DOHH2 (cell line): ENCODE results near the gene MTARC2.

Experiments
- EZH2phosphoT487 ChIP-seq: fragments of 200-600 bp; sonication (generic); IDR thresholded peaks from 2 replicates; pipeline ENCODE4 v1.6.1; 2017; ENCODE audit warnings: borderline replicate concordance, mild to moderate bottlenecking, antibody characterized with exemption, low read length, moderate library complexity, mixed read lengths
- TF ChIP-seq, protein P1 (sequence below): fragments of 200-600 bp; sonication (generic); IDR thresholded peaks from one replicate; pipeline ENCODE4 v1.5.1; 2014; ENCODE audit warnings: antibody characterized with exemption, mild to moderate bottlenecking, low read depth, low read length; ENCODE audit not compliant: poor library complexity, severe bottlenecking

- TF ChIP-seq, protein P1, sequence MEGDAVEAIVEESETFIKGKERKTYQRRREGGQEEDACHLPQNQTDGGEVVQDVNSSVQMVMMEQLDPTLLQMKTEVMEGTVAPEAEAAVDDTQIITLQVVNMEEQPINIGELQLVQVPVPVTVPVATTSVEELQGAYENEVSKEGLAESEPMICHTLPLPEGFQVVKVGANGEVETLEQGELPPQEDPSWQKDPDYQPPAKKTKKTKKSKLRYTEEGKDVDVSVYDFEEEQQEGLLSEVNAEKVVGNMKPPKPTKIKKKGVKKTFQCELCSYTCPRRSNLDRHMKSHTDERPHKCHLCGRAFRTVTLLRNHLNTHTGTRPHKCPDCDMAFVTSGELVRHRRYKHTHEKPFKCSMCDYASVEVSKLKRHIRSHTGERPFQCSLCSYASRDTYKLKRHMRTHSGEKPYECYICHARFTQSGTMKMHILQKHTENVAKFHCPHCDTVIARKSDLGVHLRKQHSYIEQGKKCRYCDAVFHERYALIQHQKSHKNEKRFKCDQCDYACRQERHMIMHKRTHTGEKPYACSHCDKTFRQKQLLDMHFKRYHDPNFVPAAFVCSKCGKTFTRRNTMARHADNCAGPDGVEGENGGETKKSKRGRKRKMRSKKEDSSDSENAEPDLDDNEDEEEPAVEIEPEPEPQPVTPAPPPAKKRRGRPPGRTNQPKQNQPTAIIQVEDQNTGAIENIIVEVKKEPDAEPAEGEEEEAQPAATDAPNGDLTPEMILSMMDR = no peak
- TF ChIP-seq EZH2phosphoT487 = no peak
These were observed 30.1 kb upstream of the MTARC2 start for GRCh38 chr1:220717800-220718640.
